ENCODE data around the gene ADAMTS13.

DNA sequence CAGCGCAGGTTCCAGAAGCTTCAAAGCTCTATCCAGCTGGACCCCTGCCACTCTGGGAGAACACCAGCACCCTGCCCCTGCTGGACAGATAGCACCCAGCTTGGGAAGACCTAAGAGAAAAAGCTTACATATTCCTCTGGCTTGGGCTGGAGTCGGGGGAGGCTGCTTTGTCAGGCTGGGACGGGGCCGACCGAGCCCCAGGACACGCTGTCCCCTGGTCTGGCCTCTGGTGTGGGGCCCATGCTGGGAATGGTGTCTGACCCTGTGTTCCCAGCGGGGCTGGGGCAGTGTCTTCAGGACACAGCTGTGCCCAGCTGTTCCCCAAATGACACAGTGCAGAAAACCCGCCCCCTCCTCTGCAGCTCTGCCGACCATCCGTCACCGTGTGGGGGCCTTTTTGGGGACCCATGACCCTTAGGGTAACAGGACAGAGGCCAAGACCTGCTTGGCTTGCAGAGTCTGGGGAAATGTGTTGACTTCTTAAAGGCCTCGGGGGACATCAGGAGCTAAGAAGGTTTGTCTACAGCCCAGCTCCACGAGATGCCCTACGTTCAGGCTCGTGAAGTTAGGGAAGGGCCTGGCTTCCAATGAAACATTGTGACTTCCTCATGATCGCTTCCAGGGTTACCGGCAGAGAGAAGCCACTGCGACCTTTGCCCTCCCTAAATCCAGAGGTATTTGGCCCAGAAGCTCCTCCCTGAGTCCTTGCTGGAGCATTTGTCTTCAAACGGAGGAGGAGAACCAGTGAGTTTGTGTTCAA is 77.1 kb downstream of the ADAMTS13 start:
- TF ChIP-seq CTCF (IDR thresholded peaks at IDR 0.05) (no peak), EZH2phosphoT487 (IDR thresholded peaks at IDR 0.05) (no peak), EZH2 (IDR thresholded peaks at IDR 0.05) (no peak)
